ENCODE measurements around the gene EIF2S3.

Gene EIF2S3

GRCh38 chrX:24125028-24125612 lies 70.4 kb downstream of the EIF2S3 start:
- DNase-seq (ENCODE audit: low read depth in 1 of 2, low spot score in 1 of 2) = no peak
